ENCODE measurements around the gene ATP5MK. TPM values are rescaled to one million over a fixed set of nuclear protein-coding genes. Genes with fewer than 3 reads are reported as not detected.
A peak's percentile ranks its signal among the peaks of the same experiment; 100 is the strongest.
"Not testable (repeated sequence)": the region's sequence is repeated elsewhere in the genome, so short reads cannot be mapped to it uniquely, and the experiment has no call there.

Gene ATP5MK
- total RNA-seq, 3 donors from 2014 or later: 426 to 450 (median 433) TPM

- DNase-seq (no peak), ATAC-seq (no peak)
- Mint-ChIP-seq H3K9me3 (no peaks in the 10 kb centered on the region), H3K27me3 (ENCODE audit: low read depth) (no peaks in the 10 kb centered on the region), H3K36me3 (ENCODE audit: insufficient read depth) (peaks cover 2% of the 10 kb centered on the region), H3K4me3 (peak overlapping the region; percentile 86), H3K4me1 (ENCODE audit: low read depth) (peaks cover 9% of the 10 kb centered on the region)
Observed at GRCh38 chr10:103367379-103367781, 28.9 kb downstream of the ATP5MK start.

- not testable (repeated sequence) for H3K36me3 Mint-ChIP-seq (ENCODE audit: insufficient read depth); H3K4me1 Mint-ChIP-seq (ENCODE audit: low read depth); H3K27me3 Mint-ChIP-seq (ENCODE audit: low read depth); DNase-seq; H3K4me3 Mint-ChIP-seq; H3K9me3 Mint-ChIP-seq
- ATAC-seq: peak; percentile 65
Observed at GRCh38 chr10:103360791-103361190, 35.5 kb downstream of the ATP5MK start.

GRCh38 chr10:103359493-103359892, 36.8 kb downstream of the ATP5MK start:
- not testable (repeated sequence) for H3K27me3 Mint-ChIP-seq (ENCODE audit: low read depth); ATAC-seq; H3K4me1 Mint-ChIP-seq (ENCODE audit: low read depth); DNase-seq; H3K4me3 Mint-ChIP-seq; H3K9me3 Mint-ChIP-seq; H3K36me3 Mint-ChIP-seq (ENCODE audit: insufficient read depth)

- no peak for ATAC-seq
- peaks cover 4% of the 10 kb centered on the region for H3K4me1 Mint-ChIP-seq (ENCODE audit: low read depth)
Observed at GRCh38 chr10:103355906-103356599, 40.2 kb downstream of the ATP5MK start.

GRCh38 chr10:103354567-103354966, 41.7 kb downstream of the ATP5MK start:
- not testable (repeated sequence) for H3K36me3 Mint-ChIP-seq (ENCODE audit: insufficient read depth); H3K9me3 Mint-ChIP-seq; ATAC-seq; DNase-seq; H3K4me3 Mint-ChIP-seq; H3K4me1 Mint-ChIP-seq (ENCODE audit: low read depth); H3K27me3 Mint-ChIP-seq (ENCODE audit: low read depth)

More at GRCh38 chr10:103355906-103356599, 40.2 kb downstream of the ATP5MK start:
- H3K36me3 Mint-ChIP-seq (ENCODE audit: insufficient read depth): no peaks in the 10 kb centered on the region
- H3K27me3 Mint-ChIP-seq (ENCODE audit: low read depth): no peaks in the 10 kb centered on the region
- H3K4me3 Mint-ChIP-seq: no peak overlapping the region
- H3K9me3 Mint-ChIP-seq: no peaks in the 10 kb centered on the region
- no peak for DNase-seq

GRCh38 chr10:103353281-103353680, 43.0 kb downstream of the ATP5MK start:
- ATAC-seq: no peak
- Mint-ChIP-seq H3K36me3 (ENCODE audit: insufficient read depth) (no peaks in the 10 kb centered on the region), H3K9me3 (no peaks in the 10 kb centered on the region)

GRCh38 chr10:103350517-103351260, 45.6 kb downstream of the ATP5MK start, which contains the start of gene PCGF6:
PCGF6 (minus strand) TSS chr10:103351140; CDS start chr10:103351066, 74 bp downstream.
- ATAC-seq (peak; percentile 91 to 95), DNase-seq (peak; percentile 54)
- H3K9me3 Mint-ChIP-seq: no peaks in the 10 kb centered on the region
- peak within 1 kb of the TSS; percentile 89 for H3K4me3 Mint-ChIP-seq
- H3K36me3 Mint-ChIP-seq (ENCODE audit: insufficient read depth): peaks cover 2% of the 10 kb centered on the region
- peaks cover 9% of the 10 kb centered on the region for H3K4me1 Mint-ChIP-seq (ENCODE audit: low read depth)
- H3K27me3 Mint-ChIP-seq (ENCODE audit: low read depth): no peaks in the 10 kb centered on the region

More at GRCh38 chr10:103353281-103353680, 43.0 kb downstream of the ATP5MK start:
- H3K4me3 Mint-ChIP-seq: no peak overlapping the region
- no peaks in the 10 kb centered on the region for H3K27me3 Mint-ChIP-seq (ENCODE audit: low read depth)
- H3K4me1 Mint-ChIP-seq (ENCODE audit: low read depth): peaks cover 9% of the 10 kb centered on the region
- no peak for DNase-seq

- DNase-seq (no peak), ATAC-seq (no peak)
- Mint-ChIP-seq H3K4me3 (peak overlapping the region; percentile 89), H3K9me3 (no peaks in the 10 kb centered on the region), H3K27me3 (ENCODE audit: low read depth) (no peaks in the 10 kb centered on the region), H3K36me3 (ENCODE audit: insufficient read depth) (peaks cover 2% of the 10 kb centered on the region), H3K4me1 (ENCODE audit: low read depth) (peaks cover 9% of the 10 kb centered on the region)
Observed at GRCh38 chr10:103350175-103350516, 46.1 kb downstream of the ATP5MK start.

Other genes with a start within 250 kb of the ATP5MK start
- gene NT5C2, start 203.2 kb downstream of the ATP5MK start, total RNA-seq: 10 to 100 TPM; 34.7 to 45.9 (median 41.3) TPM
- under 1 TPM in 1 of 3 donors, not detected in 2; 0.18 TPM for gene RPEL1, start 150.6 kb downstream of the ATP5MK start, total RNA-seq
- under 1 TPM; 0.27 to 0.38 (median 0.32) TPM for gene INA, start 119.3 kb downstream of the ATP5MK start, total RNA-seq
- 10 to 100 TPM; 15.8 to 18.1 (median 16.9) TPM for gene PCGF6, start 45.3 kb downstream of the ATP5MK start, total RNA-seq
- gene TAF5, start 28.5 kb downstream of the ATP5MK start, total RNA-seq: 1 to 10 TPM; 6.9 to 9.6 (median 7.8) TPM
- gene PDCD11, start 151 bp upstream of the ATP5MK start, total RNA-seq: 100 to 1,000 TPM; 122 to 127 (median 124) TPM
- gene CALHM2, start 55.9 kb upstream of the ATP5MK start, total RNA-seq: 1 to 10 TPM; 2.8 to 6.0 (median 3.8) TPM
- gene CALHM1, start 62.4 kb upstream of the ATP5MK start, total RNA-seq: not detected
- not detected for gene CALHM3, start 82.8 kb upstream of the ATP5MK start, total RNA-seq
- 1 to 10 TPM in 2 of 3 donors, under 1 TPM in 1; 0.84 to 2.0 (median 1.5) TPM for gene NEURL1, start 97.2 kb upstream of the ATP5MK start, total RNA-seq

Data from activated T-cell treated with anti-CD3 and anti-CD28 coated beads, Interleukin-2, amount 50 U/mL, for 4 hours (primary cell).